Measurements from ENCODE around the gene PALD1. TPM values are rescaled to one million over a fixed set of nuclear protein-coding genes. Genes with fewer than 3 reads are reported as not detected.

The PALD1 gene
- total and polyA plus RNA-seq, 9 of the 15 experiments (the other 6 are each of a cell fraction or from before 2014, with no cell fraction given) = 0.03 to 0.29 (median 0.09) TPM; not detected in 2

- 0 out of 2 replicates have a peak, but pooled peaks have one; percentile 46 for TF ChIP-seq SUPT5H (IDR thresholded peaks at IDR 0.05)
- no peak for TF ChIP-seq ZNF445 (CRISPR knock-in tag; IDR thresholded peaks at IDR 0.05; ENCODE audit: low read depth)
- TF ChIP-seq CGGBP1 (CRISPR knock-in tag; IDR thresholded peaks at IDR 0.05) = no peak
- no peak for TF ChIP-seq MEF2A (IDR thresholded peaks at IDR 0.05; ENCODE audit: control insufficient read depth, low read depth, low read length)
- no peak for TF ChIP-seq ZNF212 (CRISPR knock-in tag; IDR thresholded peaks at IDR 0.05)
- TF ChIP-seq ZNF431 (CRISPR knock-in tag; IDR thresholded peaks at IDR 0.05) = no peak
- TF ChIP-seq HDAC8 (tag; IDR thresholded peaks at IDR 0.05) = 0 out of 2 replicates have a peak, but pooled peaks have one; percentile 52
- peak; percentile 80 for TF ChIP-seq CREB1 (IDR thresholded peaks at IDR 0.05)
- TF ChIP-seq CREB1 (CRISPR knock-in tag; IDR thresholded peaks at IDR 0.05) = 0 out of 2 replicates have a peak, but pooled peaks have one; percentile 49
- TF ChIP-seq NUFIP1 (IDR thresholded peaks at IDR 0.05; ENCODE audit: partially characterized antibody) = no peak
- TF ChIP-seq BCLAF1 (IDR thresholded peaks at IDR 0.05; ENCODE audit: borderline replicate concordance in 1 of 2, control insufficient read depth in 1 of 2, low read depth in 2 of 2, low read length in 1 of 2) = no peak
- TF ChIP-seq AFF1 (IDR thresholded peaks at IDR 0.05; ENCODE audit: low read depth in 1 of 2, partially characterized antibody in 2 of 2) = peak; percentile 56 to 80
- no peak for TF ChIP-seq CBX8 (IDR thresholded peaks at IDR 0.05; ENCODE audit: borderline replicate concordance, extremely low read depth, low read depth, low read length, poor library complexity, severe bottlenecking)
These were observed 80.6 kb downstream of the PALD1 start (continued) for GRCh38 chr10:70558871-70559810.
